Pancreas (tissue), 10 donors: ENCODE measurements around the gene NXN. TPM values are rescaled to one million over a fixed set of nuclear protein-coding genes. Genes with fewer than 3 reads are reported as not detected.

ENCODE experiments used
- ATAC-seq, 4 donors: fragments of 200-7000 bp; cut with Tn5 transposase; one replicate each; pipeline versions ENCODE4 v1.8.0 to v1.9.1; 2020; ENCODE audit warnings: mild to moderate bottlenecking in 4 of 4, moderate library complexity in 4 of 4
- DNase-seq, 6 donors: peaks; one replicate each; pipeline ENCODE4 v3.0.0-alpha.2; 2020
- FAIRE-seq: peaks from 2 replicates; lab custom pipeline; 2012; peaks lifted over from hg19 to GRCh38; lab: Jason Lieb, UNC
- H3K27ac ChIP-seq, 4 donors: fragments of 200-600 bp; sonication (generic); 1 replicate in 3 of 4; 2 replicates in 1 of 4; pipeline versions ENCODE4 v1.5.0 to v1.8.0; 2020
- H3K27me3 ChIP-seq, 4 donors: fragments of 200-600 bp; one replicate each; pipeline ENCODE4 v1.8.0; 2021
- H3K36me3 ChIP-seq, 3 donors: fragments of 200-600 bp; sonication (generic) in 1 of 3; one replicate each; pipeline versions ENCODE4 v1.5.0 to v1.8.0; 2020 to 2021
- H3K4me1 ChIP-seq, 3 donors: fragments of 200-600 bp; one replicate each; pipeline ENCODE4 v1.8.0; 2021
- H3K4me3 ChIP-seq, 4 donors: fragments of 200-600 bp; sonication (generic) in 2 of 4; one replicate each; pipeline versions ENCODE4 v1.5.0 to v1.8.0; 2020 to 2021
- H3K9me3 ChIP-seq, 4 donors: fragments of 200-600 bp; one replicate each; pipeline ENCODE4 v1.8.0; 2021
- WGBS, 2 donors: extraction: QIAGEN DNeasy Blood & Tissue Kit; methylation state at CpG; one replicate each; pipeline ENCODE4 v1.1.7; 2013; 5-methylcytosine and 5-hydroxymethylcytosine counted together
- intact Hi-C, 3 donors: fragments of 100-400 bp; cut with DNase I; formaldehyde crosslinking; loops; one replicate each; pipeline versions ENCODE4 v1.11.1 to v1.14.2; 2022
- polyA plus RNA-seq, 2 donors: library from polyadenylated mRNA; stranded (reverse); fragments of 200-250 nt; gene quantifications; one replicate each; pipeline ENCODE4 v1.2.3, GENCODE V29; 2013
- total RNA-seq, 6 donors: library from RNA; stranded (reverse); fragmentation: NEBNext Ultra II Directional in 4 of 6; extraction: Animal tissue kit (Norgen Biotek cat#: 25700) in 4 of 6; gene quantifications; one replicate each; pipeline versions ENCODE4 v1.2.1 to v1.2.4, GENCODE V29; 2021 to 2023
- TF ChIP-seq, protein P1 (sequence below), 4 donors: fragments of 200-600 bp; sonication (generic) in 3 of 4; IDR thresholded peaks; one replicate each; pipeline versions ENCODE4 v1.5.0 to v1.8.0; 2021; ENCODE audit warnings: antibody characterized with exemption in 4 of 4
- donor health status: healthy with polysubstance abuse.
- donor health status: DM: no; HTN: no; CAD: no; lungs with moderate emphysema.
- donor health status: DM: no; HTN: no; CAD: no.
- donor health status: control.
- donor health status: control.
- donor health status: Bipolar disorder and iron deficiency.
- donor health status: DM: yes; HTN: yes; CAD: no.
- donor health status: DM: no; HTN: no; CAD: no.
- donor health status: DM: no; HTN: no; CAD: no.
- donor health status: DM: yes; HTN: yes; CAD: no.

Gene NXN
- total and polyA plus RNA-seq, 8 donors = 17.4 to 35.0 (median 29.4) TPM

DNA sequence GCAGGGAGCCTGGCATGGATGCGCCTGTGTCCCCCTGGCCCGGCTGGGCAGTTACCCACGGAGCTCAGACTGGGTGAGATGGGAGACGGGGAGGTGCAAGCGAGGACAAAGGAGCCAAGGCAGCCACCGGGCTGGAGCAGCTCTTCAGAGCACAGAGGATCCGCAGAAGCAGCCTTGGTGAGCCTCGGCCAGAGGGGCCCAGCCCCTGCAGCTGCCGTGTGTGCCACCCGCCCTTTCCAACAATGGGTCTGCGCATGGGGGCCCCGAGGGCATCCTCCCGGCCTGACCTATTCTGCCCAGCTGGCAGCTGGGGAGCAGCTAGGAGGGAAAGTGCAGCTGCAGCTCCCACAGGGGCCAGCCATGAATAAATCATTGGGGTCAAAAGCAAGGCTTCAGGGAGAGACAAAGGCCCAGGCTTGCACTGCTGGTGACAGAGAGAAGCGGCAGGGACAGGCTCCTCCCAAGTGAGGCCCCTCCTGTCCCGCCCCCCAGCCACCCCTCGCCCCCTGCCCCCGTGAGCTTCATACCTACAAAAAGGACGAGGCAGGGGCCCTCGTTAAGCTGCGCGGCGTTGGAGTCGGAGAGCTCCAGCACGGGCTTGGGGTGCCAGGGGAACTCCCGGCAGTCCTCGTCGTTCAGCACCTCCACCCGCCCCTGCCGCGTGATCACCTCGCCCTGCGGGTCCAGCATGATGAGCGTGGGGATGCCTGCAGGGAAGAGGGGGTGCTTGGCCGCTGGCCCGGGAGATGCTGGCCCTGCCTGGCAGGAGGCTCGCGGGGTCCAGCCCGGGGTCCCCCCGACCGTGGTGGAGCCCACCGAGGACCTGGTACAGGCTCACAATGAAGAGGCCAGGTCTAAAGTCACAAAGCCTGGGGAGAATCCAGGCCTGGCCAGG lies 174.8 kb downstream of the NXN start:
- Histone ChIP-seq H3K36me3 (no peaks in the 10 kb centered on the region), H3K27ac (no peak overlapping the region), H3K9me3 (no peaks in the 10 kb centered on the region), H3K4me3 (peak overlapping the region in 2 of 4 donors; percentile 19 to 48), H3K27me3 (no peaks in the 10 kb centered on the region), H3K4me1 (peaks cover 0 to 3% (median 0%) of the 10 kb centered on the region in 3 donors)
- 64 to 87% methylated on average over 41 of the region's 41 CpGs for whole genome bisulfite sequencing, 2 donors
- DNase-seq = peak in 1 of 6 donors; percentile 75
- no peak for ATAC-seq
- FAIRE-seq = no peak
- intact Hi-C loops = loop anchor here in 1 of 3 donors (10.0 kb wide), 1 partner anchor 60 kb away; no protein-coding TSS in a partner anchor
- TF ChIP-seq, protein P1, sequence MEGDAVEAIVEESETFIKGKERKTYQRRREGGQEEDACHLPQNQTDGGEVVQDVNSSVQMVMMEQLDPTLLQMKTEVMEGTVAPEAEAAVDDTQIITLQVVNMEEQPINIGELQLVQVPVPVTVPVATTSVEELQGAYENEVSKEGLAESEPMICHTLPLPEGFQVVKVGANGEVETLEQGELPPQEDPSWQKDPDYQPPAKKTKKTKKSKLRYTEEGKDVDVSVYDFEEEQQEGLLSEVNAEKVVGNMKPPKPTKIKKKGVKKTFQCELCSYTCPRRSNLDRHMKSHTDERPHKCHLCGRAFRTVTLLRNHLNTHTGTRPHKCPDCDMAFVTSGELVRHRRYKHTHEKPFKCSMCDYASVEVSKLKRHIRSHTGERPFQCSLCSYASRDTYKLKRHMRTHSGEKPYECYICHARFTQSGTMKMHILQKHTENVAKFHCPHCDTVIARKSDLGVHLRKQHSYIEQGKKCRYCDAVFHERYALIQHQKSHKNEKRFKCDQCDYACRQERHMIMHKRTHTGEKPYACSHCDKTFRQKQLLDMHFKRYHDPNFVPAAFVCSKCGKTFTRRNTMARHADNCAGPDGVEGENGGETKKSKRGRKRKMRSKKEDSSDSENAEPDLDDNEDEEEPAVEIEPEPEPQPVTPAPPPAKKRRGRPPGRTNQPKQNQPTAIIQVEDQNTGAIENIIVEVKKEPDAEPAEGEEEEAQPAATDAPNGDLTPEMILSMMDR (IDR thresholded peaks at IDR 0.05) = no peak

DNA sequence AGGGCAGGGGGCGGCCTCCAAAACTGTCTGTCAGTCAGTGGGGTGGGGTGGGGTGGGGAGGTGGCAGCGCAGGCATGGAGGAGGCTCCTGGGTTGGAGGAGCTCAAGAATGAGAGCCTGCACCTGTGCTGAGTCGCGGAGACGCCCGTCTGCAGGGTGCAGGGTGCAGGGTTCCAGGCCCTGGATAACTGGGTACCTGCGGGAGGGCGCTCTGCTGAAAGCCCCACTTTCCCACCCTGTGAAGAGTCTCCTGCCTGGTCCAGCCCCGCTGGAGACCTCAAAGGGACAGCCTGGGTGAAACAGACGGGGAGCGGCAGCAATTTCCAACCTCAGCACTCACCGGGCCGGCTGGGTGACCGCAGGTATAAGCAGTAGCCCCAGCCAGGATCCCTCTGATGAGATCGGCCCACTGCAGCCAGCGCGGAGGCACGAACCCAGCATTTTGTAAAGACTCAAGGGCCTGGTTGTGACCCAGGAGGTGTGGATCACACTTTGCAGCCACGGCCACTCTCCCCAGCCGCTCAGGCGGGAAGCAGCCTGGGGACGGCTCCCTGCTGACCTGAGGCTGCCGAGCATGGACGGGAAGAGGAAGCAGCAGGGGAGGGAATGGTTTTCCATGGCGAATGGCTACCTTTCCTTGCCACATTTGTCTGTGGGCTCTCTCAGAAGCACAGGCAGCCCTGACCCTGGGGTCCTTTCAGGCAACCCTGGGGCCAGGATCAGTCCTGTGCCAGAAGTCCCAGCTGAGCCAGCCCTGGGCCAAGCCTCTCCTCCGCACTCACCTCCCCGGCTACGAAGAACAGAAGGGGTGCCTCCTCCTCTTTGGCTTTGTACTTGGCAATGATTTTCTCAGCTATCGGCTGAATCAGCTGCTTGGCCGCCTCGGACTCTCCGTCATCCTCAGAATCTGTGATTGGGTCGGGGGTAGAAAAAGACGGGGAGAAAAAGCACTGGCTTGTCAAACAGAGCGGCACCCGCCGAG lies 176.4 kb downstream of the NXN start:
- Histone ChIP-seq H3K4me3 (peak overlapping the region in 3 of 4 donors; percentile 19 to 48 (median 23)), H3K9me3 (no peaks in the 10 kb centered on the region), H3K36me3 (no peaks in the 10 kb centered on the region), H3K4me1 (peaks cover 0 to 3% (median 0%) of the 10 kb centered on the region in 3 donors), H3K27me3 (no peaks in the 10 kb centered on the region), H3K27ac (peak overlapping the region; percentile 61 to 89 (median 70))
- peak in 5 of 6 donors; percentile 42 to 79 (median 77) for DNase-seq
- intact Hi-C loops = loop anchor here in 1 of 3 donors (10.0 kb wide), 1 partner anchor 62 kb away; no protein-coding TSS in a partner anchor
- TF ChIP-seq, protein P1 (IDR thresholded peaks at IDR 0.05) = no peak
- no peak for FAIRE-seq
- peak; percentile 48 to 65 (median 53) for ATAC-seq
- WGBS, 2 donors = 35 to 42% methylated on average over 37 of the region's 37 CpGs

DNA sequence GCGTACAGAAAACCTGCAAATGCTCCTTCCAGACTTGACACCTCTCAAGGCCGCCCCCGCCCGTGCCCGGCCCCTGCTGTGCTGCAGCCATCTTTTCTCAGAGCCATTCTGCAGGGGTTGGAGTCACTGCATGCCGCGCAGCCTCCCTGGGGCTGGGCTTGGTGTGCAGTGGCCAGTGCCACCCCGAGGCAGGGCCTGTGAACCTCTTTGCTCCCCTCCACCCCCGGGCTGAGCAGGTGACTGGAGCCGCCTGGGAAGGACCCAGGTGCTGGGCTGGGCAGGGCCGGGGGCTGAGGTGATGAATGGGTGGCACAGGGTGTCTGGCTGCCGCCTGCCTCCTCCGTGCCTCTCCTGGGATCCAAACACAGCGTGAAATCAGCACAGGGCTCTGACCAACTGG lies 177.1 kb downstream of the NXN start:
- intact Hi-C loops = loop anchor here in 1 of 3 donors (10.0 kb wide), 1 partner anchor 62 kb away; no protein-coding TSS in a partner anchor
- H3K27ac ChIP-seq = peak overlapping the region; percentile 61 to 89 (median 70)
- no peaks in the 10 kb centered on the region for H3K36me3 ChIP-seq
- H3K4me1 ChIP-seq = peaks cover 0 to 3% (median 0%) of the 10 kb centered on the region in 3 donors
- DNase-seq (peak; percentile 80 to 93 (median 88)), FAIRE-seq (no peak), ATAC-seq (peak; percentile 74 to 82 (median 80))
- H3K9me3 ChIP-seq = no peaks in the 10 kb centered on the region
- 36 to 39% methylated on average over 14 of the region's 14 CpGs for WGBS, 2 donors
- H3K27me3 ChIP-seq = no peaks in the 10 kb centered on the region
- TF ChIP-seq, protein P1 (IDR thresholded peaks at IDR 0.05) = no peak
- H3K4me3 ChIP-seq = peak overlapping the region in 2 of 4 donors; percentile 19 to 48

DNA sequence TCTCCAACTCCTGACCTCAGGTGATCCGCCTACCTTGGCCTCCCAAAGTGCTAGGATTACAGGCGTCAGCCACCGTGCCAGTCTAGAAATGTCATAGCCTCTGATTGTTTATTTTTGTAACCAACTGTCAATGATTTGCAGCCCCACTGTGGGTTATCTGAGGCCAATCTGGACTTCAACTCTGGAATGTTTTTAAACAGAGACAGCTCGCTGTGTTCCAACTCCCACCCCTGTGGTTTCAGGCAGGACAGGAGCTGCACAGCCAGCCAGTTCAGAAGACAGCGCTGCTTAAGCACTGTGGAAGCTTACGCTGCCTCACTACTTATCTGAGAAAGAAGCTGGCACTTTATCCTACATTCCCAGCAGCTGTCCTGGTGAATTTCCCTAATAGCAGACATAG lies 177.9 kb downstream of the NXN start:
- WGBS, 2 donors = 40 to 48% methylated on average over 6 of the region's 6 CpGs
- Histone ChIP-seq H3K4me1 (peaks cover 0 to 3% (median 0%) of the 10 kb centered on the region in 3 donors), H3K9me3 (no peaks in the 10 kb centered on the region), H3K27ac (peak overlapping the region; percentile 61 to 89 (median 70)), H3K4me3 (no peak overlapping the region), H3K36me3 (no peaks in the 10 kb centered on the region), H3K27me3 (no peaks in the 10 kb centered on the region)
- FAIRE-seq (no peak), ATAC-seq (peak; percentile 41 to 63 (median 56)), DNase-seq (peak in 2 of 6 donors; percentile 52 to 57)
- intact Hi-C loops = loop anchor here in 1 of 3 donors (10.0 kb wide), 1 partner anchor 63 kb away; no protein-coding TSS in a partner anchor
- TF ChIP-seq, protein P1 (IDR thresholded peaks at IDR 0.05) = no peak
